Measurements from ENCODE around the gene TNFRSF11A. TPM values are rescaled to one million over a fixed set of nuclear protein-coding genes. Genes with fewer than 3 reads are reported as not detected.

TNFRSF11A gene
- total and polyA plus RNA-seq, 2 donors (not counting 1 experiment from before 2014, with no cell fraction given): 0.01 to 1.7 TPM

DNA sequence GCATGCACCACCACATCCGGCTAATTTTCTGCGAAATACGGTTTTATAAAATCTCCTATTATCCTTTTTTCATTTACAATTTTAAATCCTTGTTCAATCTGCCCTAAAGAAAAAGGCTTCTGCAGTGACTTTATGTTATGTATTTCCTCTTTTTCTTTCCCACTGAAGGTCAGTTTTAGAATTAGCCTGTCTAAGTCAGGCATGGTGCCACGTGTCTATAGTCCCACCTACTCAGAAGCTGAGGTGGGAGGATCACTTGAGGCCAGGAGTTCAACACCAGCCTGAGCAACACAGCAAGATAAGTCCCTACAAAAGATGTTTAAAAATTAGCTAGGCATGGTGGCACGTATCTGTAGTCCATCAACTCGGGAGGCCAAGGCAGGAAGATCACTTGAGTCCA is 39.8 kb upstream of the TNFRSF11A start:
- no peaks in the 10 kb centered on the region for H3K9me3 ChIP-seq (ENCODE audit: control extremely low read depth in 1 of 3, control insufficient read depth in 2 of 3, insufficient read depth in 1 of 3, low read length in 2 of 3)
- peak overlapping the region; percentile 24 for H3K27ac Mint-ChIP-seq
- intact Hi-C loops (cut with micrococcal nuclease): no loop called here
- no peak for TF ChIP-seq EZH2 (IDR thresholded peaks at IDR 0.05; ENCODE audit: borderline replicate concordance, insufficient read depth, low read depth, low read length, poor library complexity, severe bottlenecking)
- TF ChIP-seq, protein P1, sequence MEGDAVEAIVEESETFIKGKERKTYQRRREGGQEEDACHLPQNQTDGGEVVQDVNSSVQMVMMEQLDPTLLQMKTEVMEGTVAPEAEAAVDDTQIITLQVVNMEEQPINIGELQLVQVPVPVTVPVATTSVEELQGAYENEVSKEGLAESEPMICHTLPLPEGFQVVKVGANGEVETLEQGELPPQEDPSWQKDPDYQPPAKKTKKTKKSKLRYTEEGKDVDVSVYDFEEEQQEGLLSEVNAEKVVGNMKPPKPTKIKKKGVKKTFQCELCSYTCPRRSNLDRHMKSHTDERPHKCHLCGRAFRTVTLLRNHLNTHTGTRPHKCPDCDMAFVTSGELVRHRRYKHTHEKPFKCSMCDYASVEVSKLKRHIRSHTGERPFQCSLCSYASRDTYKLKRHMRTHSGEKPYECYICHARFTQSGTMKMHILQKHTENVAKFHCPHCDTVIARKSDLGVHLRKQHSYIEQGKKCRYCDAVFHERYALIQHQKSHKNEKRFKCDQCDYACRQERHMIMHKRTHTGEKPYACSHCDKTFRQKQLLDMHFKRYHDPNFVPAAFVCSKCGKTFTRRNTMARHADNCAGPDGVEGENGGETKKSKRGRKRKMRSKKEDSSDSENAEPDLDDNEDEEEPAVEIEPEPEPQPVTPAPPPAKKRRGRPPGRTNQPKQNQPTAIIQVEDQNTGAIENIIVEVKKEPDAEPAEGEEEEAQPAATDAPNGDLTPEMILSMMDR (IDR thresholded peaks at IDR 0.05): no peak
- DNase-seq (no peak), ATAC-seq (ENCODE audit: low read depth) (no peak)
- no peaks in the 10 kb centered on the region for H3K27me3 ChIP-seq (replicated peaks in 1 of 4; ENCODE audit: control extremely low read depth in 1 of 4, control insufficient read depth in 3 of 4, insufficient read depth in 4 of 4, low read length in 3 of 4)
- no peaks in the 10 kb centered on the region for H3K27me3 Mint-ChIP-seq
- no peak overlapping the region for H3K4me3 ChIP-seq (ENCODE audit: control extremely low read depth in 1 of 5, extremely low read depth in 1 of 5, insufficient read depth in 1 of 5, low read depth in 2 of 5, low read length in 4 of 5)
- H3K9ac ChIP-seq (ENCODE audit: low read length): no peak overlapping the region
- no peaks in the 10 kb centered on the region for H3K79me2 ChIP-seq (ENCODE audit: control insufficient read depth, insufficient read depth, low read length)
- H3K27ac ChIP-seq (ENCODE audit: low read length in 2 of 2): no peak overlapping the region
- 50% methylated on average over 1 of the region's 6 CpGs for WGBS (ENCODE audit: insufficient coverage)
- no peak overlapping the region for H3K4me3 Mint-ChIP-seq
- H3K36me3 ChIP-seq (replicated peaks in 1 of 2; ENCODE audit: control extremely low read depth in 1 of 2, control insufficient read depth in 1 of 2, extremely low read depth in 1 of 2, insufficient read depth in 2 of 2, low read length in 1 of 2): peaks cover 17 to 39% of the 10 kb centered on the region in 2 experiments
- no peaks in the 10 kb centered on the region for H4K20me1 ChIP-seq (ENCODE audit: control insufficient read depth, insufficient read depth, low read length, poor library complexity, severe bottlenecking)
- CTCF ChIA-PET: interaction anchor here (0.6 kb wide), 1 partner anchor 65 kb away, joined by 3 read pairs; no protein-coding TSS in a partner anchor
- H3K9me3 Mint-ChIP-seq (ENCODE audit: insufficient read depth): no peaks in the 10 kb centered on the region
- H2AFZ ChIP-seq (ENCODE audit: insufficient read depth, low read depth, low read length, poor library complexity, severe bottlenecking): no peak overlapping the region
- peaks cover 28% of the 10 kb centered on the region for H3K4me1 Mint-ChIP-seq
- POLR2A ChIA-PET: no interaction called here
- H3K4me1 ChIP-seq (ENCODE audit: control insufficient read depth in 2 of 2, insufficient read depth in 2 of 2, low read length in 2 of 2): peaks cover 6 to 20% of the 10 kb centered on the region in 2 donors
- H3K4me2 ChIP-seq (replicated peaks; ENCODE audit: low read depth, low read length, poor library complexity, severe bottlenecking): no peak overlapping the region

DNA sequence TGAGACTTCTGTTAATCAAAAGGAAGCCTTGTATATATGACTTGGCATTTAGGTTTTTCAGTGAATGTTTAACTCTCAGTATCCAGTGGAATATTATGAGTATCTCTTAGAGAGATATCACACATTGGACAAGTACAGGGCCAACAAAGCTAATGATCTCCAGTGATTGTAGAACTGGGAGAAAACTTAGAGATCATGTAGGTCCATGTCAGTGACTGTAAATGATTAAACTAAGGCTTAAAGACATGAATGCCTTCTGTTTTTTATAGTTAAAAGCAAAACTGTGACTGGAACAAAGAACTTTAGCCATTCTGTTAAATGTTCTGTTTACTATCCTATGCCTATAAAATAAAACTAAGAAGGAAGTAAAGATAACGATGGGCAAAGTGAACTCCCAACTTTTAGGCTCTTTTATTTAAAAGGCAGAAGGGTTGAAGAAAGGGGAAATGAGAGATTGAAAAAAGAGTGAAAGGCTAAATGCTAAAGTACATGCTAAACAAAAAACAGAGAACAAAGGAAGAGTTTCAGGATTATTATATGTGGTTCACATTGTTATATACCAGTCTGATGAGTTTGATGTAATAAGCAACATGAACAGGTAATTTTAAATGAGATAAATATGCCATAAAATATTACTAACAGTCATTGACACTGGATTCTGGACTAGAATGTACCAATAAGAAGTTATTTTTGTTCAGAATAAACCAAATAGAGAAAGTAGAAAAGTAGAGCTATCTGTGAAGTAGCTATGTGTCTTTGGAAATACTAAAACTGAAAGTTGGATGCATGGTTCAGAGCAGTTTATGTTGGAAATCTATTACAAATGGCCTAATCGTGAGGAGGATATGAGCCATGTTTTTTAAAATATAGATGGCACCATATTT is 37.1 kb upstream of the TNFRSF11A start:
- ChIA-PET CTCF (interaction anchor here (1.3 kb wide), 1 partner anchor 38 kb away, joined by 5 read pairs; no protein-coding TSS in a partner anchor), POLR2A (interaction anchor here (0.6 kb wide), 1 partner anchor 36 kb away, joined by 8 read pairs; no protein-coding TSS in a partner anchor)
- peak overlapping the region; percentile 42 for H3K4me2 ChIP-seq (replicated peaks; ENCODE audit: low read depth, low read length, poor library complexity, severe bottlenecking)
- H3K4me3 Mint-ChIP-seq: no peak overlapping the region
- TF ChIP-seq, protein P1 (IDR thresholded peaks at IDR 0.05): no peak
- no peak for TF ChIP-seq EZH2 (IDR thresholded peaks at IDR 0.05; ENCODE audit: borderline replicate concordance, insufficient read depth, low read depth, low read length, poor library complexity, severe bottlenecking)
- no peaks in the 10 kb centered on the region for H3K27me3 Mint-ChIP-seq
- H3K4me1 Mint-ChIP-seq: peaks cover 29% of the 10 kb centered on the region
- no peaks in the 10 kb centered on the region for H3K9me3 Mint-ChIP-seq (ENCODE audit: insufficient read depth)
- ATAC-seq (ENCODE audit: low read depth) (peak; percentile 21), DNase-seq (no peak)
- peak overlapping the region in 1 of 5 experiments; percentile 8 for H3K4me3 ChIP-seq (ENCODE audit: control extremely low read depth in 1 of 5, extremely low read depth in 1 of 5, insufficient read depth in 1 of 5, low read depth in 2 of 5, low read length in 4 of 5)
- no peaks in the 10 kb centered on the region for H3K79me2 ChIP-seq (ENCODE audit: control insufficient read depth, insufficient read depth, low read length)
- no peak overlapping the region for H3K27ac Mint-ChIP-seq
- H3K27ac ChIP-seq (ENCODE audit: low read length in 2 of 2): no peak overlapping the region
- WGBS (ENCODE audit: insufficient coverage): no CpG with 5 or more reads among the region's 2 CpGs
- intact Hi-C loops (cut with micrococcal nuclease): no loop called here
- H2AFZ ChIP-seq (ENCODE audit: insufficient read depth, low read depth, low read length, poor library complexity, severe bottlenecking): no peak overlapping the region
- peaks cover 15 to 38% of the 10 kb centered on the region in 2 experiments for H3K36me3 ChIP-seq (replicated peaks in 1 of 2; ENCODE audit: control extremely low read depth in 1 of 2, control insufficient read depth in 1 of 2, extremely low read depth in 1 of 2, insufficient read depth in 2 of 2, low read length in 1 of 2)
- H3K9me3 ChIP-seq (ENCODE audit: control extremely low read depth in 1 of 3, control insufficient read depth in 2 of 3, insufficient read depth in 1 of 3, low read length in 2 of 3): no peaks in the 10 kb centered on the region
- peaks cover 6 to 20% of the 10 kb centered on the region in 2 donors for H3K4me1 ChIP-seq (ENCODE audit: control insufficient read depth in 2 of 2, insufficient read depth in 2 of 2, low read length in 2 of 2)
- H3K9ac ChIP-seq (ENCODE audit: low read length): no peak overlapping the region
- no peaks in the 10 kb centered on the region for H3K27me3 ChIP-seq (replicated peaks in 1 of 4; ENCODE audit: control extremely low read depth in 1 of 4, control insufficient read depth in 3 of 4, insufficient read depth in 4 of 4, low read length in 3 of 4)
- no peaks in the 10 kb centered on the region for H4K20me1 ChIP-seq (ENCODE audit: control insufficient read depth, insufficient read depth, low read length, poor library complexity, severe bottlenecking)

Data from B cell (primary cell).